IMR-90 (cell line): ENCODE measurements around the gene ARFGAP2. TPM values are rescaled to one million over a fixed set of nuclear protein-coding genes. Genes with fewer than 3 reads are reported as not detected.

Source experiments
- ATAC-seq: fragments of 200-7000 bp; cut with Tn5 transposase; 2 replicates; pipeline ENCODE4 v1.9.1; 2020; ENCODE audit warnings: low read depth, mild to moderate bottlenecking, moderate library complexity
- BruUV-seq: library from RNA; stranded (reverse); fragments of 400-500 nt; replicated peaks from 2 replicates; lab custom pipeline; 2021; lab: Mats Ljungman, UMichigan
- CTCF ChIA-PET: fragments of 300-600 bp; formaldehyde crosslinking; extraction: SDS; loops from one replicate; lab custom pipeline; 2021; ENCODE audit warnings: antibody characterized with exemption; lab: Yijun Ruan, JAX
- POLR2A ChIA-PET: fragments of 300-600 bp; sonication (Branson Sonifier 250); formaldehyde crosslinking; loops from one replicate; lab custom pipeline; 2022; ENCODE audit warnings: antibody characterized with exemption; ENCODE audit not compliant: unreplicated experiment; lab: Charles Lee
- DNase-seq: peaks from one replicate; pipeline ENCODE4 v3.0.0; 2013
- H2AFZ ChIP-seq: replicated peaks from 2 replicates; pipeline ENCODE3; 2013; ENCODE audit warnings: low read length, mild to moderate bottlenecking; ENCODE audit not compliant: poor library complexity
- H2AK5ac ChIP-seq: 2 replicates; pipeline ENCODE4 v1.6.1; 2013; ENCODE audit warnings: low read depth, low read length, inconsistent platforms
- H2AK9ac ChIP-seq: replicated peaks from 2 replicates; pipeline ENCODE3; 2013; ENCODE audit warnings: mild to moderate bottlenecking, low read depth, low read length, moderate library complexity; ENCODE audit not compliant: poor library complexity
- H2BK120ac ChIP-seq: 2 replicates; pipeline ENCODE4 v1.6.1; 2013; ENCODE audit warnings: low read depth, low read length, inconsistent platforms
- H2BK15ac ChIP-seq: 3 replicates; pipeline ENCODE4 v1.6.1; 2013; ENCODE audit warnings: low read depth, low read length, inconsistent platforms
- H2BK20ac ChIP-seq: 2 replicates; pipeline ENCODE4 v1.6.1; 2013; ENCODE audit warnings: low read depth, mild to moderate bottlenecking, inconsistent platforms, low read length, moderate library complexity
- H2BK5ac ChIP-seq: 2 replicates; pipeline ENCODE4 v1.6.1; 2013; ENCODE audit warnings: mild to moderate bottlenecking, low read depth, low read length, inconsistent platforms; ENCODE audit not compliant: poor library complexity, severe bottlenecking
- H3K14ac ChIP-seq: replicated peaks from 2 replicates; pipeline ENCODE4 v1.6.1; 2013; ENCODE audit warnings: low read depth, low read length, inconsistent platforms
- H3K18ac ChIP-seq: 2 replicates; pipeline ENCODE4 v1.6.1; 2013; ENCODE audit warnings: low read depth, low read length, control low read depth
- H3K23ac ChIP-seq: 2 replicates; pipeline ENCODE4 v1.6.1; 2013; ENCODE audit warnings: low read depth, low read length, inconsistent platforms
- H3K27ac ChIP-seq: 2 replicates; pipeline ENCODE4 v1.5.1; 2013; ENCODE audit warnings: mild to moderate bottlenecking, control low read depth, low read length; ENCODE audit not compliant: insufficient read depth
- H3K27me3 ChIP-seq: 2 replicates; pipeline ENCODE4 v1.6.1; 2013; ENCODE audit warnings: low read length; ENCODE audit not compliant: control insufficient read depth, insufficient read depth
- H3K36me3 ChIP-seq: 2 replicates; pipeline ENCODE4 v1.6.1; 2013; ENCODE audit warnings: low read length, mixed read lengths; ENCODE audit not compliant: control insufficient read depth, insufficient read depth
- H3K4ac ChIP-seq: 2 replicates; pipeline ENCODE4 v1.6.1; 2013; ENCODE audit warnings: low read depth, low read length, inconsistent platforms
- H3K4me1 ChIP-seq: 2 replicates; pipeline ENCODE4 v1.6.1; 2013; ENCODE audit warnings: low read length, mixed read lengths; ENCODE audit not compliant: control insufficient read depth, insufficient read depth
- H3K4me2 ChIP-seq: 2 replicates; pipeline ENCODE4 v1.6.1; 2013; ENCODE audit warnings: low read depth, mild to moderate bottlenecking, control low read depth, low read length, moderate library complexity
- H3K4me3 ChIP-seq: 2 replicates; pipeline ENCODE4 v1.5.1; 2013; ENCODE audit warnings: low read depth, mild to moderate bottlenecking, control low read depth, low read length, moderate library complexity; ENCODE audit not compliant: insufficient read depth
- H3K56ac ChIP-seq: 2 replicates; pipeline ENCODE4 v1.6.1; 2013; ENCODE audit warnings: low read length, inconsistent platforms; ENCODE audit not compliant: insufficient read depth; ENCODE audit errors: extremely low read depth
- H3K79me1 ChIP-seq, 2 experiments: 2 replicates each; pipeline ENCODE4 v1.6.1; 2013; ENCODE audit warnings: low read length in 2 of 2, inconsistent platforms in 1 of 2, low read depth in 1 of 2
- H3K9ac ChIP-seq: 2 replicates; pipeline ENCODE4 v1.6.1; 2013; ENCODE audit warnings: low read depth, low read length, control low read depth
- H3K9me1 ChIP-seq: 2 replicates; pipeline ENCODE4 v1.6.1; 2013; ENCODE audit warnings: low read length, inconsistent platforms; ENCODE audit not compliant: insufficient read depth
- H3K9me3 ChIP-seq: 2 replicates; pipeline ENCODE4 v1.6.1; 2013; ENCODE audit warnings: low read length; ENCODE audit not compliant: control insufficient read depth, insufficient read depth
- H4K20me1 ChIP-seq: 2 replicates; pipeline ENCODE4 v1.6.1; 2013; ENCODE audit warnings: low read length, inconsistent platforms; ENCODE audit not compliant: insufficient read depth
- H4K5ac ChIP-seq: 2 replicates; pipeline ENCODE4 v1.6.1; 2013; ENCODE audit warnings: mild to moderate bottlenecking, low read depth, low read length, control low read depth
- H4K8ac ChIP-seq, 2 experiments: 2 replicates each; pipeline ENCODE4 v1.6.1; 2013; ENCODE audit warnings: low read depth in 2 of 2, low read length in 2 of 2, control low read depth in 1 of 2, inconsistent platforms in 1 of 2
- H4K91ac ChIP-seq: 2 replicates; pipeline ENCODE4 v1.6.1; 2013; ENCODE audit warnings: low read depth, low read length, inconsistent platforms; ENCODE audit not compliant: insufficient read depth
- BHLHE40 ChIP-seq: fragments of 150-350 bp; IDR thresholded peaks from 2 replicates; pipeline ENCODE4 v1.6.1; 2016; ENCODE audit warnings: mild to moderate bottlenecking, low read depth, low read length
- CEBPB ChIP-seq: IDR thresholded peaks from 2 replicates; pipeline ENCODE4 v1.6.1; 2012; ENCODE audit warnings: low read depth, low read length, improper control_type of control experiment
- CHD1 ChIP-seq: IDR thresholded peaks from 2 replicates; pipeline ENCODE4 v1.6.1; 2012; ENCODE audit warnings: low read depth, low read length, improper control_type of control experiment
- CTCF ChIP-seq: conservative IDR thresholded peaks from 2 replicates; pipeline ENCODE4 v1.5.1; 2012; ENCODE audit warnings: mild to moderate bottlenecking, low read depth, low read length, improper control_type of control experiment
- NFE2L2 ChIP-seq: fragments of 150-350 bp; IDR thresholded peaks from 2 replicates; pipeline ENCODE4 v1.6.1; 2016; ENCODE audit warnings: low read depth, mild to moderate bottlenecking, low read length
- RAD21 ChIP-seq: IDR thresholded peaks from 2 replicates; pipeline ENCODE4 v1.6.1; 2012; ENCODE audit warnings: low read length, improper control_type of control experiment
- RCOR1 ChIP-seq: IDR thresholded peaks from 2 replicates; pipeline ENCODE4 v1.6.1; 2012; ENCODE audit warnings: mild to moderate bottlenecking, low read length, improper control_type of control experiment; ENCODE audit not compliant: insufficient replicate concordance
- SMC3 ChIP-seq: fragments of 150-350 bp; IDR thresholded peaks from 2 replicates; pipeline ENCODE4 v1.6.1; 2016; ENCODE audit warnings: low read depth, mild to moderate bottlenecking, antibody characterized with exemption, low read length, moderate library complexity
- WGBS, 2 experiments: methylation state at CpG; one replicate each; pipeline versions ENCODE4 v1.1.5 to v1.1.7; 2013; ENCODE audit warnings: missing lambda C conversion rate in 2 of 2; ENCODE audit not compliant: insufficient read length in 1 of 2; ENCODE audit errors: extremely low coverage in 2 of 2; 5-methylcytosine and 5-hydroxymethylcytosine counted together
- dilution Hi-C: fragments of 300-500 bp; cut with HindIII; formaldehyde crosslinking; loops from one replicate; pipeline ENCODE4 v1.14.3; 2018; ENCODE audit warnings: low sequenced_read_pairs; ENCODE audit not compliant: unreplicated experiment
- in situ Hi-C: fragments of 300-500 bp; cut with MboI; formaldehyde crosslinking; loops from 3 replicates; pipeline ENCODE4 v1.14.3; 2019; ENCODE audit warnings: low sequenced_read_pairs, inconsistent platforms, mixed read lengths
- intact Hi-C: fragments of 100-400 bp; cut with micrococcal nuclease; formaldehyde crosslinking; loops from 2 replicates; pipeline ENCODE4 v1.10.0; 2022
- polyA plus RNA-seq, 3 experiments: library from polyadenylated mRNA; depleted of rRNA; stranded (reverse); fragments of >200 nt; gene quantifications; 2 replicates each; pipeline ENCODE4 v1.2.3, GENCODE V29; 2012; ENCODE audit warnings: low replicate concordance in 1 of 3
- total RNA-seq: library from RNA; depleted of rRNA; stranded (reverse); fragments of >200 nt; gene quantifications from 2 replicates; pipeline ENCODE4 v1.2.3, GENCODE V29; 2012

The ARFGAP2 gene
- total and polyA plus RNA-seq, 2 of the 4 experiments (the other 2 are of a cell fraction), result 54.7 to 87.8 TPM

GRCh38 chr11:47152953-47153950, 23.4 kb downstream of the ARFGAP2 start:
- POLR2A ChIA-PET, result interaction anchor here (0.6 kb wide), 1 partner anchor 93 kb away, joined by 14 read pairs; no protein-coding TSS in a partner anchor
- Histone ChIP-seq H2BK15ac (no peak overlapping the region), H3K4ac (peak overlapping the region; percentile 33; the same call in 1 of the 2 replicates), H4K8ac (peak overlapping the region in 1 of 2 experiments; percentile 8; a peak in 1 of 4 replicates), H3K23ac (no peak overlapping the region), H2AFZ (peak overlapping the region; percentile 64), H2BK120ac (no peak overlapping the region; the same call in 1 of the 2 replicates), H2BK5ac (no peak overlapping the region), H2AK5ac (peak overlapping the region; percentile 39), H3K9me3 (no peaks in the 10 kb centered on the region), H3K14ac (peak overlapping the region; percentile 27), H3K4me2 (no peak overlapping the region), H4K20me1 (0 out of 2 replicates have a peak, but pooled peaks cover 6% of the 10 kb centered on the region), H2BK20ac (peak overlapping the region; percentile 57; the same call in 1 of the 2 replicates), H3K4me1 (peaks cover 14% of the 10 kb centered on the region), H3K4me3 (no peak overlapping the region), H2AK9ac (peak overlapping the region; percentile 29), H4K91ac (no peak overlapping the region), H3K9me1 (peaks cover 17% of the 10 kb centered on the region), H3K27ac (no peak overlapping the region), H3K27me3 (no peaks in the 10 kb centered on the region), H3K36me3 (no peaks in the 10 kb centered on the region; the same call in 1 of the 2 replicates), H4K5ac (no peak overlapping the region), H3K79me1 (peaks cover 0 to 5% of the 10 kb centered on the region in 2 experiments; a peak in 1 of 4 replicates), H3K9ac (no peak overlapping the region), H3K18ac (no peak overlapping the region), H3K56ac (no peak overlapping the region)
- WGBS, 2 experiments, result no CpG with 5 or more reads among the region's 11 CpGs
- dilution Hi-C loops, result no loop called here
- BruUV-seq, result no TSS peak
- CTCF ChIA-PET, result interaction anchor here (0.5 to 2.6 kb wide), 36 partner anchors 11 to 352 kb away, joined by 3 to 19 read pairs (median 4); no protein-coding TSS in a partner anchor
- TF ChIP-seq RAD21 (peak; percentile 97), CTCF (peak; percentile 98), NFE2L2 (no peak), SMC3 (peak; percentile 98), BHLHE40 (no peak), RCOR1 (no peak), CHD1 (0 out of 2 replicates have a peak, but pooled peaks have one; percentile 56), CEBPB (peak; percentile 52; the same call in 1 of the 2 replicates)
- DNase-seq (peak; percentile 80), ATAC-seq (peak; percentile 90)
- in situ Hi-C loops, result loop anchor here (5.0 to 10.0 kb wide), 2 partner anchors 238 to 266 kb away; partner anchors contain the start of gene LRP4
- intact Hi-C loops, result loop anchor here (1.0 to 5.0 kb wide), 3 partner anchors 233 to 326 kb away; no protein-coding TSS in a partner anchor
